HepG2 (cell line): ENCODE data around the gene WNK2. TPM values are rescaled to one million over a fixed set of nuclear protein-coding genes. Genes with fewer than 3 reads are reported as not detected.

ENCODE experiments used
- ATAC-seq: fragments of 200-7000 bp; cut with Tn5 transposase; 3 replicates; pipeline ENCODE4 v1.9.1; 2020; ENCODE audit warnings: mild to moderate bottlenecking, moderate library complexity
- BruUV-seq: library from RNA; stranded (reverse); fragments of 400-500 nt; replicated peaks from 2 replicates; lab custom pipeline; 2021; lab: Mats Ljungman, UMichigan
- CTCF ChIA-PET: fragments of 300-600 bp; formaldehyde crosslinking; extraction: SDS; loops from one replicate; lab custom pipeline; 2021; ENCODE audit warnings: low total read pairs, inconsistent platforms, low intra/inter-chr PET ratio; lab: Yijun Ruan, JAX
- POLR2A ChIA-PET: fragments of 350-600 bp; sonication (Branson Sonifier 250); formaldehyde crosslinking; loops from one replicate; lab custom pipeline; 2020; ENCODE audit warnings: antibody characterized with exemption, inconsistent platforms; lab: Yijun Ruan, JAX
- DNase-seq: peaks from one replicate; pipeline ENCODE4 v3.0.0-alpha.2; 2015; ENCODE audit warnings: low spot score
- FAIRE-seq: peaks from 3 replicates; lab custom pipeline; 2011; peaks lifted over from hg19 to GRCh38; lab: Jason Lieb, UNC
- H2AFZ ChIP-seq: one replicate; pipeline ENCODE4 v1.6.1; 2011; ENCODE audit warnings: low read length, inconsistent platforms
- H3K27ac ChIP-seq: fragments of 300-600 bp; 3 replicates; pipeline ENCODE4 v1.8.0; 2011; ENCODE audit warnings: mixed run types, mild to moderate bottlenecking, mixed read lengths, low read length, inconsistent platforms; ENCODE audit not compliant: insufficient read depth; ENCODE audit errors: extremely low read length
- H3K27me3 ChIP-seq, 2 experiments: fragments of 200-600 bp in 1 of 2; 2 replicates in 1 of 2; 3 replicates in 1 of 2; pipeline versions ENCODE4 v1.6.0 to v1.8.0; 2011; ENCODE audit warnings: low read length in 2 of 2, mild to moderate bottlenecking in 2 of 2, moderate library complexity in 2 of 2, inconsistent platforms in 1 of 2; ENCODE audit not compliant: insufficient read depth in 2 of 2, control insufficient read depth in 1 of 2
- H3K36me3 ChIP-seq, 2 experiments: fragments of 200-600 bp in 1 of 2; replicated peaks in 1 of 2; 2 replicates in 1 of 2; 3 replicates in 1 of 2; pipeline versions ENCODE4 v1.5.1 to v1.8.0; 2011; ENCODE audit warnings: low read length in 2 of 2, inconsistent platforms in 1 of 2; ENCODE audit not compliant: insufficient read depth in 2 of 2, control insufficient read depth in 1 of 2
- H3K4me1 ChIP-seq: 2 replicates; pipeline ENCODE4 v1.5.1; 2012; ENCODE audit warnings: low read length, inconsistent platforms; ENCODE audit not compliant: insufficient read depth
- H3K4me2 ChIP-seq: 2 replicates; pipeline ENCODE4 v1.6.0; 2011; ENCODE audit warnings: low read depth, low read length, inconsistent platforms
- H3K4me3 ChIP-seq, 3 experiments: fragments of 200-600 bp in 1 of 3; sonication (generic), shearing (Covaris generic) in 1 of 3; replicated peaks in 1 of 3; 2 replicates each; pipeline ENCODE4 v1.5.1; 2011 to 2016; ENCODE audit warnings: low read length in 3 of 3, inconsistent platforms in 2 of 3, low read depth in 2 of 3, mild to moderate bottlenecking in 2 of 3, control low read depth in 1 of 3, mixed read lengths in 1 of 3; ENCODE audit not compliant: insufficient read depth in 1 of 3
- H3K79me2 ChIP-seq: one replicate; pipeline ENCODE4 v1.6.1; 2011; ENCODE audit warnings: low read length, inconsistent platforms; ENCODE audit not compliant: insufficient read depth
- H3K9ac ChIP-seq: 2 replicates; pipeline ENCODE4 v1.6.0; 2011; ENCODE audit warnings: mild to moderate bottlenecking, low read depth, low read length, inconsistent platforms; ENCODE audit not compliant: insufficient read depth
- H3K9me3 ChIP-seq: 2 replicates; pipeline ENCODE4 v1.5.1; 2012; ENCODE audit warnings: mild to moderate bottlenecking, low read length
- H4K20me1 ChIP-seq: 2 replicates; pipeline ENCODE4 v1.6.0; 2011; ENCODE audit warnings: inconsistent platforms, mild to moderate bottlenecking, low read length, moderate library complexity; ENCODE audit not compliant: insufficient read depth
- ATF4 ChIP-seq, 2 experiments: fragments of 450-650 bp in 1 of 2; sonication (generic) in 1 of 2; formaldehyde crosslinking; IDR thresholded peaks; 2 replicates each; pipeline versions ENCODE4 v1.5.0 to v1.8.0; 2020 to 2022; ENCODE audit warnings: mild to moderate bottlenecking in 1 of 2, missing genetic modification reagents in 1 of 2
- EED ChIP-seq: sonication (generic); formaldehyde crosslinking; IDR thresholded peaks from 2 replicates; pipeline ENCODE4 v1.5.0; 2020; ENCODE audit warnings: mild to moderate bottlenecking, missing genetic modification reagents
- MAX ChIP-seq: IDR thresholded peaks from 2 replicates; pipeline ENCODE4 v1.6.1; 2012; ENCODE audit warnings: inconsistent platforms
- MTA1 ChIP-seq: sonication (generic); formaldehyde crosslinking; IDR thresholded peaks from 2 replicates; pipeline ENCODE4 v1.4.0; 2020; ENCODE audit warnings: missing genetic modification reagents, mild to moderate bottlenecking, borderline replicate concordance
- NFRKB ChIP-seq: fragments of 450-650 bp; IDR thresholded peaks from 2 replicates; pipeline ENCODE4 v1.6.1; 2017
- PPARG ChIP-seq: conservative IDR thresholded peaks from 2 replicates; pipeline ENCODE4 v1.6.1; 2016; ENCODE audit warnings: missing biosample characterization, missing genetic modification reagents
- SP1 ChIP-seq, 2 experiments: fragments of 450-650 bp in 1 of 2; sonication (generic) in 1 of 2; formaldehyde crosslinking in 1 of 2; IDR thresholded peaks; 2 replicates each; pipeline versions ENCODE4 v1.4.0 to v1.6.1; 2016 to 2020; ENCODE audit warnings: missing genetic modification reagents in 1 of 2
- TGIF2 ChIP-seq: IDR thresholded peaks from 2 replicates; pipeline ENCODE4 v1.6.1; 2016; ENCODE audit warnings: control low read depth, missing compliant biosample characterization
- TOPORS ChIP-seq: sonication (generic); formaldehyde crosslinking; IDR thresholded peaks from 2 replicates; pipeline ENCODE4 v1.8.0; 2023; ENCODE audit warnings: mild to moderate bottlenecking, missing genetic modification reagents
- ZBTB20 ChIP-seq: sonication (generic); formaldehyde crosslinking; IDR thresholded peaks from 2 replicates; pipeline ENCODE4 v1.8.1; 2023; ENCODE audit warnings: missing genetic modification reagents, low read depth, mild to moderate bottlenecking, borderline replicate concordance
- ZBTB21 ChIP-seq: sonication (generic); formaldehyde crosslinking; IDR thresholded peaks from 2 replicates; pipeline ENCODE4 v1.4.0; 2020; ENCODE audit warnings: missing genetic modification reagents
- ZNF350 ChIP-seq: sonication (generic); formaldehyde crosslinking; IDR thresholded peaks from 2 replicates; pipeline ENCODE4 v1.4.0; 2020; ENCODE audit warnings: mild to moderate bottlenecking, low read depth, missing genetic modification reagents, borderline replicate concordance
- ZNF446 ChIP-seq: sonication (generic); formaldehyde crosslinking; IDR thresholded peaks from 2 replicates; pipeline ENCODE4 v1.5.0; 2020; ENCODE audit warnings: mild to moderate bottlenecking, missing genetic modification reagents
- ZNF75D ChIP-seq: sonication (generic); formaldehyde crosslinking; IDR thresholded peaks from 2 replicates; pipeline ENCODE4 v1.8.1; 2023; ENCODE audit warnings: missing genetic modification reagents, mild to moderate bottlenecking, borderline replicate concordance
- ZNF766 ChIP-seq: sonication (generic); formaldehyde crosslinking; IDR thresholded peaks from 2 replicates; pipeline ENCODE4 v1.5.0; 2020; ENCODE audit warnings: missing genetic modification reagents, borderline replicate concordance
- ZNF850 ChIP-seq: sonication (generic); formaldehyde crosslinking; conservative IDR thresholded peaks from 2 replicates; pipeline ENCODE4 v1.9.0; 2021; ENCODE audit warnings: mild to moderate bottlenecking, missing genetic modification reagents
- ZNF879 ChIP-seq: sonication (generic); formaldehyde crosslinking; IDR thresholded peaks from 2 replicates; pipeline ENCODE4 v1.8.1; 2023; ENCODE audit warnings: missing genetic modification reagents
- WGBS: methylation state at CpG from one replicate; pipeline ENCODE4 v1.1.6; 2017; ENCODE audit warnings: low lambda C conversion rate; 5-methylcytosine and 5-hydroxymethylcytosine counted together
- in situ Hi-C: cut with HindIII; loops from 2 replicates; pipeline ENCODE4 v1.10.0; 2017; ENCODE audit warnings: low pct_unique_long_range_greater_than_20kb; ENCODE audit not compliant: extremely low pct_ligation_motif_present
- intact Hi-C: fragments of 100-400 bp; cut with micrococcal nuclease; formaldehyde crosslinking; loops from one replicate; pipeline ENCODE4 v1.10.0; 2022; ENCODE audit not compliant: unreplicated experiment
- polyA plus RNA-seq, 8 experiments: library from polyadenylated mRNA; depleted of rRNA in 3 of 8; stranded (reverse) in 7 of 8; unstranded in 1 of 8; fragments of >200 nt; fragmentation: Illumina TruSeq in 4 of 8; extraction: Trizol in 4 of 8; gene quantifications; 2 replicates each; pipeline versions ENCODE4 v1.2.1 to v1.2.3, GENCODE V29; 2011 to 2016; ENCODE audit warnings: low read depth in 4 of 8, missing spikeins in 1 of 8, mixed read lengths in 1 of 8; ENCODE audit not compliant: insufficient read depth in 1 of 8
- total RNA-seq, 5 experiments: library from RNA; depleted of rRNA; stranded (reverse); fragments of >200 nt; fragmentation: Illumina TruSeq; extraction: Trizol; gene quantifications; 2 replicates each; pipeline ENCODE4 v1.2.3, GENCODE V29; 2016; ENCODE audit warnings: low read depth in 1 of 5

WNK2 gene
- total and polyA plus RNA-seq, 2 of the 13 experiments (the other 11 are each of a cell fraction or from before 2014, with no cell fraction given): 10.5 to 12.0 TPM

- Histone ChIP-seq H2AFZ (no peak overlapping the region), H3K27ac (no peak overlapping the region), H3K4me1 (peaks cover 31% of the 10 kb centered on the region), H3K27me3 (no peaks in the 10 kb centered on the region), H3K9ac (no peak overlapping the region), H4K20me1 (no peaks in the 10 kb centered on the region), H3K9me3 (no peaks in the 10 kb centered on the region), H3K4me2 (no peak overlapping the region), H3K36me3 (peaks cover 38 to 88% of the 10 kb centered on the region in 2 experiments), H3K4me3 (no peak overlapping the region), H3K79me2 (no peaks in the 10 kb centered on the region)
- WGBS: 89% methylated on average over 16 of the region's 19 CpGs
- CTCF ChIA-PET: no interaction called here
- no peak for DNase-seq
- in situ Hi-C loops: no loop called here
- FAIRE-seq: no peak
- TF ChIP-seq TGIF2 (CRISPR knock-in tag): no peak
- no peak for TF ChIP-seq NFRKB
- ATAC-seq: no peak
- BruUV-seq: TSS peak; percentile 20
- POLR2A ChIA-PET: no interaction called here
- intact Hi-C loops: no loop called here
Observed at GRCh38 chr9:93238953-93239925, 55.3 kb downstream of the WNK2 start.

- Histone ChIP-seq H3K4me1 (peaks cover 42% of the 10 kb centered on the region), H3K4me3 (no peak overlapping the region; a peak in 1 of 6 replicates), H3K4me2 (peak overlapping the region; percentile 54), H3K27ac (peak overlapping the region; percentile 79), H3K79me2 (no peaks in the 10 kb centered on the region), H2AFZ (no peak overlapping the region), H3K9me3 (no peaks in the 10 kb centered on the region), H3K36me3 (peaks cover 33 to 73% of the 10 kb centered on the region in 2 experiments), H4K20me1 (no peaks in the 10 kb centered on the region), H3K9ac (peak overlapping the region; percentile 53), H3K27me3 (no peaks in the 10 kb centered on the region)
- peak; percentile 92 for ATAC-seq
- peak; percentile 97 for FAIRE-seq
- BruUV-seq: no TSS peak
- CTCF ChIA-PET: no interaction called here
- DNase-seq: peak; percentile 91
- intact Hi-C loops: loop anchor here (2.0 to 10.0 kb wide), 2 partner anchors 54 to 80 kb away; no protein-coding TSS in a partner anchor
- in situ Hi-C loops: no loop called here
- POLR2A ChIA-PET: interaction anchor here (1.6 to 2.3 kb wide), 2 partner anchors 32 to 58 kb away, joined by 5 to 10 read pairs; no protein-coding TSS in a partner anchor
- WGBS: 5% methylated on average over 7 of the region's 9 CpGs
- TF ChIP-seq ZNF75D (CRISPR knock-in tag) (no peak), TOPORS (no peak), ZNF446 (CRISPR knock-in tag) (no peak), ZNF350 (CRISPR knock-in tag) (no peak; the same call in 1 of the 2 replicates), ATF4 (CRISPR knock-in tag; IDR thresholded peaks at IDR 0.05) (0 out of 4 replicates have a peak, but pooled peaks of 1 of the 2 experiments have one; percentile 48), EED (CRISPR knock-in tag) (no peak), ZNF766 (no peak), PPARG (CRISPR knock-in tag) (0 out of 2 replicates have a peak, but pooled peaks have one; percentile 25), MTA1 (CRISPR knock-in tag) (0 out of 2 replicates have a peak, but pooled peaks have one; percentile 52), ZBTB21 (CRISPR knock-in tag) (no peak), ZBTB20 (CRISPR knock-in tag) (no peak), MAX (peak; percentile 47; the same call in 1 of the 2 replicates), SP1 (IDR thresholded peaks at IDR 0.05) (no peak), SP1 (CRISPR knock-in tag; IDR thresholded peaks at IDR 0.05) (no peak), ZNF879 (no peak), ZNF850 (CRISPR knock-in tag) (no peak)
Observed at GRCh38 chr9:93240891-93241334, 57.0 kb downstream of the WNK2 start.
